Tibial nerve (tissue), 3 donors: ENCODE results near the gene TLCD4.

Experiments used
- CTCF ChIP-seq, 5 experiments: fragments of 200-600 bp in 3 of 5; fragments of 450-650 bp in 2 of 5; sonication (generic) in 3 of 5; IDR thresholded peaks; one replicate each; pipeline ENCODE4 v1.5.1; 2016 to 2019; ENCODE audit warnings: antibody characterized with exemption in 5 of 5, mild to moderate bottlenecking in 3 of 5, moderate library complexity in 2 of 5
- POLR2A ChIP-seq, 2 donors: fragments of 450-650 bp; IDR thresholded peaks; one replicate each; pipeline ENCODE4 v1.6.1; 2017; ENCODE audit warnings: antibody characterized with exemption in 2 of 2, mild to moderate bottlenecking in 2 of 2, moderate library complexity in 2 of 2

- TF ChIP-seq CTCF (IDR thresholded peaks at IDR 0.05) = peak; percentile 44 to 59 (median 55)
- TF ChIP-seq POLR2A (IDR thresholded peaks at IDR 0.05) = no peak
Observed at GRCh38 chr1:95084317-95085176, 32.6 kb upstream of the TLCD4 start.
